A673 (cell line): Measurements from ENCODE around the gene ZNF248.
"Not testable (repeated sequence)": the region's sequence is repeated elsewhere in the genome, so short reads cannot be mapped to it uniquely, and the experiment has no call there.

Experiments
- CTCF ChIP-seq: fragments of 300-800, 200-600 bp; sonication (generic); conservative IDR thresholded peaks from 2 replicates; pipeline ENCODE4 v1.5.1; 2017; ENCODE audit warnings: low read depth, mild to moderate bottlenecking, antibody characterized with exemption, low read length, moderate library complexity, mixed read lengths
- EZH2 ChIP-seq: fragments of 200-600 bp; sonication (generic); IDR thresholded peaks from 2 replicates; pipeline ENCODE4 v1.6.1; 2017; ENCODE audit warnings: borderline replicate concordance, low read depth, mild to moderate bottlenecking, mixed read lengths, antibody characterized with exemption, low read length; ENCODE audit not compliant: poor library complexity, severe bottlenecking

DNA sequence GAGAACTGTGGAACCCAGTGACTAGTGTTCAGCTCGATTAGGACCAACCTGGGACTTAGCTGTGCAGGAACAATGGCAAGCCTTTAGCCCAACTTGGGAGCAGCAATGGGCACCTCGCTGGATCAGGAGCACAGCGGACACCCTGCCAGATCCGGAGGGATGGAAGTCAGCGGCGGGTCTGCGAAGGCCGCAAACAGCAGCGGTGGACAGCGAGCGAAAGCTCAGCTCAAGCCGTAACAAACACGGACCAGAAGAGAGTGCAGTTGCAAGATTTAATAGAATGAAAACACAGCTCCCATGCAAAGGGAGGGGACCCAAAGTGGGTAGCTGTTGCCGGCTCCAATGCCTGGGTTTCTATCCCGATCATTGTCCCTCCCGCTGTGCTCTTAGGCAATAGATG lies 1.9 kb upstream of the ZNF248 start:
- TF ChIP-seq CTCF, EZH2: not testable (repeated sequence)
